GM04503 (cell line): ENCODE data around the gene RPS15.
"Not testable (repeated sequence)": the region's sequence is repeated elsewhere in the genome, so short reads cannot be mapped to it uniquely, and the experiment has no call there.

ENCODE experiments used
- DNase-seq: peaks from one replicate; pipeline ENCODE4 v3.0.0-alpha.2; 2012; ENCODE audit warnings: low read depth

Gene RPS15

DNA sequence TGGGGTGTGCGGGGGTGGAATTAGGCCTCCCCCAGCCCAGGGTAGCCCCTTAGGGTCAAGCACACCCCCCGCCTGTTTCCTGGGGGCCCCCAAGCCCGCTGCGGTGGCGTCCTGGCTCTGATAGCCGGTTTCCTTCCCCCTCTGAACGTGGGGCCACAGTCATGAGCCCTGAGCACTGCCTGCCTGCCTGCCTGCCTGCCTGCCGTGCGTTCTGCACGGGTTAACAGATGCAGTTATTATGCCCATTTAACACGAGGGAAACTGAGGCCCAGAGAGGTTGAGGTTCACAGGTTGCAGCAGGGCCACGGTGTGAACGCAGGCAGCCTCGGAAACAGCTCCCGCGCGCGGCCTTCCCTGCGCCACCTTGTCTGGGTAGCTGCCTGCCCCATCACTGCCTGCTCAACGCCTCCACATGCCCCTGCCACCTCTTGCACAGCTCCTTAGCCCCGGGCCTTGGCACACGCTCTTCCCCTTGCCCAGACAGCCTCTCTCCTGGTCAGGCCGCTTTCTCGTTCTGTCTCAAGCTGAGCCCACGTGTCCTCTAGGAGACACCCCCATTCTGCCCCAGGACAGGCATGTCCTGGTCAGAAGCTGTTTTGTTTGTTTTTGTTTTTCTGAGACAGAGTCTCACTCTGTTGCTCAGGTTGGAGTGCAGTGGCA is 35.7 kb upstream of the RPS15 start:
- no peak for DNase-seq

DNA sequence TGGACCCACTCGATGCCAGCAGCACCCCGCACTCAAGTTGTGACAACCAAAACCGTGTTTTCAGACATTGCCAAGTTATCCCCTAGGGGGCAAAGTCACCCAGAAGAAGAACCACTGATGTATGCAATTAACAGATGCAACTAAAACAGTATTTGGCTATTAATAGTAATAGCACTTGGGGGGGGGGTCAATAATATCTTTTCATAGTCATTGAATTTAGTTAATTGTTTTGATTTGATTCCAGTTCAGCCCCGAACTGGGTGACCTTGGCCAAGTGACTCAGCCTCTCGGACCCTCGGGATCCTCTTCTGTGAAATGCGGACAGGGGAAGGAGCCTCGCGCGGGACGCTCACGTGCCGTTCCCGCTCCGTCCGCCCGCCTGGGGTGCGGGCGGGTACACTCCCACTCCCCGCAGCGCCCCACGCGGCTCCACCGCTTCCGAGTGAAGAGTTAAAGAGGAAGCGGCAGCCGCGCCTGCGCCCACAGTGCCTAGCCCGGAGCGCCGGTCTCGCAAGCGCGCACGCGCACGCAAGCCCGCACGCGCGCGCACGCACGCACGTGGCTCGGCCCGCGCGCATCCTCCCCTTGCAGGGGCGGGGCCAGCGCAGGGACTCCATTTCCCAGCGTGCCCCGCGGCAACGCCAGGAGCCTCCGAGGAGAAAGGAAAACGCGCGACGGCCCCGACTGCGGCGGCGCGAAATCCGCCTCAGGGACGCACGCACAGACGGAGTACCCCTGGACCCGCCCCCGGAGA is 31.2 kb upstream of the RPS15 start:
- peak; percentile 77 for DNase-seq

DNA sequence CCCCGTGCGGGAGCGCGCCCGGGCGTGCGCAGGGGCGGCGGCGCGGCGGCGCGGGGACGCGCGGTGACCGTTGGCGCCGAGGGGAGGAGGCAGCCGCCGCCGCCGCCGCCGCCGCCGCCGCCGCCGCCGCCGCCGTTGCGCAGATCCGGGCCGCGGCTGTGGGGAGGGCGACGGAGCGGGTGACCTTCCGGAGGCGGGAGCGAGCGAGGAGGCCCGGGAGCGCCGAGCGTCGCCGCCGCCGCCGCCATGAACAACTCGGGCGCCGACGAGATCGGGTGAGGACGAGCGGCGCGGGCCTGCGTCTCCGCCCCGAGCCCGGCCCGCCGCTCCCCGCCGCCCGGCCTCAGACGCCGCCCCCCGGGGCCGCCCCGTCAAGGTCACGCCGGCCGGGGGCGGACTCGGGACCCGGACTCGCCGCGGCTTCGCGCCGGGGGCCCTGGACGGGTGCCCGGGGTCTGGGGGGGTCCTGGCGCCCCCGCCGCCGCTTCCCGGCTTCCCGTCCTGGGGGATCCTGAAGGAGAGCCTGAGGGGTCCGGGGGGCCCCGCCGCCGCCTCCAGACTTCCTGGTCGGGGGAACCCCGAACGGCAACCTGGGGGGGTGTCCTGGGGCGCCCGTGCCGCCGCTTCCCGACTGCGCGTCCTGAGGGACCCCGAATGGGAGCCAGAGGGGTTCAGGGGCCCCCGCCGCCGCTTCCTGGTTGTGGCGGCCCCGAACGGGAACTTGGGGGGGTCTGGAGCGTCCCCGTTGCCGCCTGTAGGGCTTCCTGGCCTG is 30.5 kb upstream of the RPS15 start, which contains the start of gene DAZAP1:
Gene DAZAP1 (plus strand): TSS at position 59 of the 772 bp plus-strand sequence. CDS start 188 bp downstream, at position 247.
- DNase-seq: no peak

DNA sequence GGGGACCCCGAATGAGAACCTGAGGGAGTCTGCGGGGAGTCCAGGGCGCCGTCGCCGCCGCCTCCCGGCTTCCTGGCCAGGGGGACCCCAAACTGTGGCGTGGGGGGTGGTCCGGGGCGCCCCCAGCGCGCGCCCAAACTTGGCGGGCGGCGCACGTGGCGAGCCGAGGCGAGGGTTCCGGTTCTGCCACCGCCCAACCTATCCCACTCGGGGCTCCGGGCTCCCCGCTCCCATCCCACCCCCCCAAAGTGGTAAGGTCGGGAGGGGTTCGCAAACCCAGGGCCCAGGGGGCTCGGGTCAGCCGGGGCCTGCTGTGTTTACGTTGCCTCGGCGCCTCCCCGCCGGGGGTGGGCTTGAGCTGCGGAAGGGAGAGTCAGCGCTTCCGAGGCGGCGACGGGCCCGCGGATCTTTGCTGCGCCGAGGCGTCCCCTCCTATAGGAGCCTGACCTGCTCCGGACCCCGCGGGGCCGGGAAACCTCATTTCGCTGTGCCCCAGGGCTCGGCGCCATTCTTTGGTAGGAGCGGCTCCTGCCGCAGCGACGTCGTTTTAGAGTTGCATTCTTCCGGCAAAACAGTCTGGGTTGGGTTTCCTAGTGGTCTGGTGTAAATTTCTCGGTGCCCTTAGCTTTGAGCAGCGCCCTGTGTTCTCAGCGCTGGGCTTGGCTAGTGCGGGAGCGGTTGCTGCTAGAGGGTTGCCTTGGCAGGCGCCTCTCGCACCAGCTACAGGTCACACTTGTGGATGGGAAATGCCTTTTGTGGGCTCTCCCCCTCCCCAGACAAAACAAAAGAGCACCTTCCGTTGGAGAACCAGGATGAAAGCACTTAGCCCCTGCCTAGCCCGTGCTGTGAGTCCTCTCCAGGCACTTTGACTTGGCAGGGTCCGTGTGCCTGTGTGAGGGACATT is 29.6 kb upstream of the RPS15 start:
- DNase-seq: peak; percentile 27

DNA sequence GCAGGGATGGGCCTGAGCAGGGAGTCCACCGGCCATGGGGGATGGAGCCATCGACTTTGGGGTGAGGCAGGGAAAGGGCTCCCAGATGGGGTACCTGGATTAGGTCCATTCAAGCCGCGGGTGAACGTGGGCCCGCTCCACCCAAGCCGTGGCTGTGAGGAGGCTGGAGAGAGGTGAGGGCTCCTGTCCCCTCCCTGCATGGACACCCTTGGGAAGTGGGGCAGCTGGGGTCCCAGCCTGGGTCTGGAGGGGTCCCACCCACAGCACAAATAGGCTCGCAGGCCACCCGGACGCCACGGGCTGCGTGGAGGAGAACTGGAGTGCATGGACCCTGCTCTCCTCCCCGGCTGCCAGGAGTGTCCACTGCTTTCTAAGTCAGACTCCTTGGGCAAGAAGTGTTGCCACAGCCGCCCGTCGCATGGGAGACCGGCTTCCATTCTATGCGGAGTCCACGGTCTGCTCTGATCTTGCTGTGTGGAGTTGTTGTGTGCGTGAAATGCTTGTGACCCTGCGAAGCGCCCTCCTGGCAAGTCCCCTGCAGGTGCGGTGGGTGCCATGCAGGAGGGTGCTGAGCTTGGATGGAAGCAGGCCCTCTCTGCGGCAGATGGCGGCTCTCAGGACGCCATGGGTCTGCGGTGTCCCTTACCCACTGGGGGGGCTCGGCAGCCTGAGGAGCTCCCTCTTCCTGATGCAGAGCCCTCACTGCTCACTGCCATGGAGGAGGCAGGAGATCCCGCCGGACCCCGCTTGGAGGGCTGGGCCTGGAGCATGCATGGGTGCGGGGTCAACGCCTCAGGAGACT is 28.8 kb upstream of the RPS15 start:
- no peak for DNase-seq

DNA sequence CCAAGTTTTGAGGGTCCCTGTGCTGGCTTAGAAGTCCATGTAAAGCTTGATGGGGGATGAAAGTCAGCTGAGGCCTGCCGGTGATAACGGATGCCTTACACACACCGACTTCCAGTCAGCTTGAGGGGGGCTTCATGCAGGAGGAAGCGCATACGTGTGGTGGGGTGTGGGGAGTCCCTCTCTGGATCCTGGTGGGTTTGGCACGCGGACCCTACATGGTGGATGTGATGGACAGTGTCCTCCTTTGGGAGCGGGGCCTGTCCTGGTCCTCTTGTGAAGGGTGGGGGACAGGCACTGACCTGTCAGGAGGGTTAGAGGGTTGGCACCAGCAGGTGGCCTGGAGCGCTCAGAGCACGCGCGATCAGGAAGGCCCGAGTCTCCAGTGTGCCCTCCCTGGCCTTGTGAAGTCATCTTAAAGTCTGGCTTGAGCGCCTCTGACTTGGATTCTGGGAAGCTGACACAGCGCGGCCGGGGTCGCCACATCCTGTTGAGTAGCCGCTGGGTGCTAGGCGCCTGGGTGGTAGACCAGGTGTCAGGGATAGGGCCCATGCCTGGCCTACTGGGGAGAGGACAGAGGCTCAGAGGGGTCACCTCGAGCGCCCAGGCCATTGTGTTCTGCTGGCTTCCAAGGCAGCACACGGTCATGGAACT is 27.9 kb upstream of the RPS15 start:
- DNase-seq: no peak

DNA sequence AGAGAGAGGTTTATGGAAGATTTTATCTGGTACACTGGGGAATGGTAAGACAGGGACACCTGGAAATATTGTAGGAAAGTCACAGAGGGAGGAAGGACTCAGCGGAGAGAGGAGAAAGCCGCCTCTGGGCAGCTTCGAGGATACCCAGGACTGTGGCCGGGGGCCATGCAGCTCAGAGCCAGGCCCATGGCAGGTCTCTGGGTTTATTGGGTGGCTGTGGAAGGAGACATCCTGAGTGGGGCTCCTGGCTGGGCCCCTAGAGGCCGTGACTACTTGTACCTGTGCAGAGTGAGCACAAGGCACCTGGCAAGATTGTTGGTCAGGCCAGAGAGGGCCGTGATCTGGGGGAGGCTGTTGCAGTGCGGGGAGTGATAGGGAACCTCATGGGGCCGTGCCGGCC is 27.4 kb upstream of the RPS15 start:
- DNase-seq: no peak

DNA sequence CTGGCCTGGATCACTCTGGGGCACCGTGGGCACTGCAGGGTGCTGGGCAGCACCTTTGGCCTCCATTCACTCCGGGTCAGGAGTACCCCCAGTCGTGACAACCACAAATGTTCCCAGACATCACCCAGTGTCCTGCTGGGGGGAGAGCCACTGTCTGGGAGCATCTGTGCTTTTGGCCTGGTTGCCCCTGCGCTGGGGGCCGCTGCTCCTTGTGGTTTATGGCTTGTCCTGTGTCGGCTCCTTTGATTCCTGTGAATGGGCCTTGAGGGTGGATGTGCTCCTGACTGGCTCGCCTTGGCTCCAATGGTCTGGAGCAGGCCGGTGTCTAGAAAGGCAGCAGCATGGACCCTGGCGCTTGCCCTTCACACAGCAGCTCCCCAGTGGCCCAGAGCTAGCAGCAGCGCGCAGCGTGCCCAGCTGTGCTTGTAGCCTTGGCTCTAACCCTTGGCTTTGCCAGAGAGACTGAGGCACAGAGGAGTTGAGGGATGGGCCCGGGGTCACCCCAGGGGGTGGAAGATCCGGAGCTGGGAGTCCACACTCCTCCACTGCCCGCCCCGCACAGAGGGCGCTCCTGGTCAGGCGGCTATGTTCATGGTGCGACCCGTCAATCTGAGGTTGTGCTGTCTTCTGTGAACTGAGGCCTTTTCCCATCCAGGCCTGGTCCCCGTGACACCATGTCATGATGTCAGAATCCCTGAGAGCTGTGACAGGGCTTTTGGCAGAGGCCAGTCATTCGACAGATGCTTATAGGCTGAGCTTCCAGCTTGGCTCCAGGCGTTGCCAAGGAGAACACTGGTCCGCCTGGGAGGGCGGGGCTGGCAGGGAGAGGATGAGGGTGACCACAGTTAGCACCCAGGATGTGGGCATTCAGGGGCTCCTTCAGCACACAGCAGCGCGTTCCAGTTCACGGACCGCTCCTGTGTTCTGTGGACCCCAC is 26.7 kb upstream of the RPS15 start:
- peak; percentile 37 for DNase-seq

DNA sequence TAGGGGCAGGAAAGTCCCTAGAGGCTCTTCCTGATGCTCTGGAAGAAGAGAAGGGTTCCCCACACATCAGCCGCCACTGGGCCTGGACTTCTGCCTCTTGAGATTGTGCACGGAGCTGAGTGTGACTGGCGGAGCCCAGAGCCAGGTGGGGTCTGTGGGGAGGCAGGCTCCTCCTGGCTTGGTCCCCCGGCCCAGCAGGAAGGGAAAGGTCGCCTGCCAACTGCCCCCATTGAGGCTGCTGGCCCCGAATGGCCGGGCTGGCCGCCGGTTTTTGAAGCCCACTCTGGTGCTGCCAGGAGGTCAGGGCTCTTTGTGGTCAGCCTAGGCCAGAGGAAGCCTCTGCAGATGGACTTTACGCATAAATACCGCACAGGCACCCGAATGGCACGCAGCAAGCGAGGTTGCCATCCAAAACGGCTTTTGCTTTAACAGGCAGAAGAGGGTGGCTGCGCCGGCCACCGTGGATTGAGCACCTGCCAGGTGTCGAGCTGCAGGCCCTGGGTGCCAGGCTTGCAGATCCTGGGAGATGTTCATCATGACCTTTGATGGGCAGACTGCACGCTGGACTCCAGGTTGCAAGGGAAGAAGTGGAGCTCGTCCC is 25.8 kb upstream of the RPS15 start:
- no peak for DNase-seq

DNA sequence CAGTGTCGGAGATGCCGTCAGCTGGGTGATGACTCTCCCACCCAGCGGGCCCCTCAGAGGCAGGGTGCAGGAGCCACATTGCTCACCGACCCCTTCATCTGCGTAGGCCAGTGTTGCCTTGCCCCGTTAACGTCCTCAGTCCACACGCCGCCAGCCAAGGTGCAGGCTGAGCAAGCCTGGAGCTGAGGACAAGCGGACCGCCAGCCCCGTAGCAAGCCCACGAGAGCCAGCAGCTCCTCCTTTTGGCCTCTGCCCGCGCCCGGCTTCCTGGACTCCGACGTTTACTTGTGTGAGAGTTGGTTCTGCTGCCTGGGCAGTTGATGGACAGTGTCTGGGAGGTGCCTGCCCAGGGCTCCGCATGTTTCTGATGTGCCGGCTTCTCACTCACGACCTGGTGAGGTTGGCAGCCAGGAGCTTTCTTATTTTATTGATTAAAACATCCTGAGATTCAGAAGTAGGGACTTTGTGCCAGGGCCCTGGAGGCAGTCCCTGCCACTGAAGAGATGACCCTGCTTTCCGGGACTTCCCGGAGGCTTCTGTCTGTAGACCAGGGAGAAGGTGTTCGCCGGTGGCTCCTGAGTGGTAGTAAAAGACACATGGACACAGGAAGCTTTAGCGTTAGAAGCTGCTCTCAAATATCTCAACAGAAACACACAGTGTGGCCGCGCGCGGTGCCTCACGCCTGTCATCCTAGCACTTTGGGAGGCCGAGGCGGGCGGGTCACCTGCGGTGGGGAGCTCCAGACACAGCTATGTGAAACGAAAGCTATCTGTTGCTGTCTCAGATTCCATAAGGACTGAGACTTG is 25.0 kb upstream of the RPS15 start:
- no peak for DNase-seq

DNA sequence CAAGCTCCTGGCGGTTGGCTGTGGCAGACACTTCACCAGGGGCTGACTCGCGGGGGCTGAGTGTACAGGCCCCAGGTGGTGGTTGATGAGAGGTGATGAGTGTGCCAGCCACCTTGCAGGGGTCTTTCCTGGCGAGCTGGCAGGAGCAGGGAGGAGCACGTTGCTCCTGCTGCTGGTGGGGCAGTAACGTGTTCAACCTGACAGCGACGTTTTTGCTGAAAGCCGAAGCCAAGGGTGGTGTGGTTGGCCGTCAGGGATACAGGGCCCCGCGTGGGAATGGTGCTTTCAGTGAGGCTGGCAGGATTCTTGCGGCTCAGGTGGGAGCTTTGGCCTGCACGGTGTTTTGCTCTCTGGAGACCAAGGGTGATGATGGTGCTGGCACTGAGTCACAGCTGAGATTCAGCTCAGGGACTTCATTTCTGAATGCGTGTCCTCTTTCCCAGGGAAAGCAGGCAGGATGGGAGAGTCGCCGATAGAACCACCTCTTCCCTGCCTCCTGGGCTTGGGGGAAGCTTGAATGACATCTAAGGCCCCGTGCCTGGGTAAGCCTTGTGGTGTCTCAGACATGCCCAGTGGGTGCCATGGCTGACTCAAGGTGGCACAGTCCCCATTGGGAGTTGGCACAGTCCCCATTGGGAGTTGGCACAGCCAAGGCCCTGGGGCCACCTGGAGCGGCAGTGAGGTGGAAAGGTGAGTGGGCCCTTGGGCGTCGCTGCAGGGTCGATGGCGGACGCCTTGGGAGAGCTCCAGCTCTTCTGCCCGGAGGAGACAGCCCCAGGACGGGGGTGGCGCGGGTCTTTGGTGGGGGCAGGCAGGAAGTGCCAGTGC is 22.0 kb upstream of the RPS15 start:
- no peak for DNase-seq

DNA sequence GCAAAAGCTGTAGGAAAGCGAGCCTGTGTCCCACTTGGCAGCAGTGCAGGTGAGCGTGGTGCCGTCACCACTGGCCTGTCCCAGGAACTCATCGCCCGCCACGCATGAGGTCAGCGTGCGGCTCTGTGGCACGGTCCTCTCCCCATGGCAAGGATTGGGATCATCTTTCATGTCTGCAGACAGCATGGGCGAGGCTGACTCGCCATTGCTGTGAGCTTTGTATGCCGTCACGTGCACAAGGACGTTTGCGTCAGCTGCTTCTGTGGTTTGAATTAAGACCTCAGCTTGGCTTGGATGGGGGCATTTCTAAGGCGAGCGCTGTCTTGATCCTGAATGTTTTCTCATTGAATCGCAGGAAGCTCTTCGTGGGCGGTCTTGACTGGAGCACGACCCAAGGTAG is 21.1 kb upstream of the RPS15 start:
- no peak for DNase-seq

DNA sequence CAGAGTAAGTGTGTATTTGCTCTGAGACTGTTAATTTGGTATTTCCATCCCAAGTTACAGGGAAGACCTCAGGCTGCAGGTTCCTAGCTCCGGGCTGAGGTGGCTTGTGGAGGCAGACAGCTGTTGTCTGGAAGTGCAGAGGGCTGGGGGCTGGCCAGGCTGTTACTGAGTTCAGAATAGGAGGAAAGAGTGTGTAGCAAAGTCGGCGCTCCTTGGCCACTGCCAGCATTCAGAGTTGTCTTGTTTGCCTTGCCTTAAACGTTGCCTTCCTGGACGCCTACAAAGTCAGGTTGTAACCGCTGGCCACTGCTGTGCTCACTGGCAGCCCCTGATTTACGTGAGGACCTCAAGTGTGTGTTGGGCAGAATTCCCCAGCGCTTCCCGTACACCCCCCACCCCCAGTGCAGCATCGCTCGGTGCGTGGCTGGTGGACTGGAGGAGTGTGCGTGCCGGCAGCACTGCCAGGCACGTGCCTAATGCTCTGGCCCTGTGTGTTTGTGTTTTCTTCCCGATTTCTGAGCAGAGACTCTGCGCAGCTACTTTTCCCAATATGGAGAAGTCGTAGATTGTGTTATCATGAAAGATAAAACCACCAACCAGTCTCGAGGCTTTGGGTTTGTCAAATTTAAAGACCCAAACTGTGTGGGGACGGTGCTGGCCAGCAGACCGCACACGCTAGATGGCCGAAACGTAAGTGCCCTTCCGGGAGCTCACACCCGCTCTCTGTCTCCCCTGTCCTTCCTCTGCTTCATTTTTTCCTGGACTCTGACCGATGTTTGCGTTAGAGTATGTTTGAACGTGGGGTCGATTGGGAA is 20.3 kb upstream of the RPS15 start:
- DNase-seq: no peak

DNA sequence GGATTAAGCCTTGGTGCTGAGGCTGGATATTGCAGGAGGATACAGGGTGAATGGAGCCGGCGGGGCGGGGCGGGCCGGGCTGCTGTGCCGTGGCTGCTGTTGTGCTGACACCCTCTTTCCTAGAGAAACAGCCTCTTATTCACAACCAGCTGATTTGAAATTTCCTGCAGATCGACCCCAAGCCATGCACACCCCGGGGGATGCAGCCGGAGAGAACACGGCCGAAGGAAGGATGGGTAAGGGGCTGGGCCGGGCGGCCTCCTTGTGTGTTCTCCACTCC is 19.8 kb upstream of the RPS15 start:
- DNase-seq: no peak

DNA sequence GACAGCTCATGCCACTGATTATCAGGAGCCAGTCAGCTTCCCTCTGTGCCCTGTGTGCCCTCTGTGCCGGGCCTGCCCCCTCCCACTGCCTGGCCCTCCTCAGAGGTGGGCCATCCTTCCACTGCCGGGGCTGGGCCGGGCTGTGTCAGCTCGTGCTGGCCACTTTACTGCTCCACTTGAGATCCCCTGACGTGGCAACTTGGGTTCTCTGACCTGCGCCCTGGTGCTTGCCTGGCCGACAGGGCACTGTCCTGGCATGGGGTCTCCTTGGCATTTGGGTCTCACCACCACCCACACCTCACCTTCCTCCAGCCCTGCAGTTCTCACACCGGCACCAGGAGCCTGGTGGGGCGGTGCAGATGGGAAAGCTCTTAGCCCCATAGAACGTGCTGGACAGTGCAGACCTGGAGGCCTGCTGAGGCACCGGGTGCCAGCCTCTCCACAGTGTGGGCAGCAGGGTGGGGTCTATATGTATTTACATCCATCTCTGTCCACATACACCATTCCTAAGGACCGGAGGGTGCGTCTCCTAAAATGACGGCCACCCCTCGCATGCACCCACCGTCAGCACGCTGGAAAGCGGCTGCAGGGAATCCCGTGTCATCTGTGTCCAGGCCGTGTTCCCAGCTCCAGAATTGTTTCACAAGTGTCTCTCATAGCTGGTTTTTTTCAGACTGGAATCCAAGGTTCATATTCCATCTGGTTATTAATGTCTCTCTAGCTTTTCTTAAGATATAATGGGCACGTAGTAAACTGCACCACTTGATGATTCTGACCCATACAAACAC is 19.1 kb upstream of the RPS15 start:
- no peak for DNase-seq

DNA sequence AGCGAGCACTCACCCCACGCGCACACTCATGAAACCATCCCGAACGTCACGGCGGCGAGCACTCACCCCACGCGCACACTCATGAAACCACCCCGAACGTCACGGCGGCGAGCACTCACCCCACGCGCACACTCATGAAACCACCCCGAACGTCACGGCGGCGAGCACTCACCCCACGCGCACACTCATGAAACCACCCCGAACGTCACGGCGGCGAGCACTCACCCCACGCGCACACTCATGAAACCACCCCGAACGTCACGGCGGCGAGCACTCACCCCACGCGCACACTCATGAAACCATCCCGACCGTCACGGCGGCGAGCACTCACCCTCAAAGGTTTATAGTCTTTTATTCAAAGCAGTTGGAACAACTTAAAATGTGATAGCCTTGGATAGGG is 18.1 kb upstream of the RPS15 start:
- not testable (repeated sequence) for DNase-seq
